ENCODE measurements around the gene KRT2. TPM values are rescaled to one million over a fixed set of nuclear protein-coding genes. Genes with fewer than 3 reads are reported as not detected.

Gene KRT2
- total and polyA plus RNA-seq, 2 of the 8 experiments (the other 6 are each of a cell fraction or from before 2014, with no cell fraction given) = not detected

DNA sequence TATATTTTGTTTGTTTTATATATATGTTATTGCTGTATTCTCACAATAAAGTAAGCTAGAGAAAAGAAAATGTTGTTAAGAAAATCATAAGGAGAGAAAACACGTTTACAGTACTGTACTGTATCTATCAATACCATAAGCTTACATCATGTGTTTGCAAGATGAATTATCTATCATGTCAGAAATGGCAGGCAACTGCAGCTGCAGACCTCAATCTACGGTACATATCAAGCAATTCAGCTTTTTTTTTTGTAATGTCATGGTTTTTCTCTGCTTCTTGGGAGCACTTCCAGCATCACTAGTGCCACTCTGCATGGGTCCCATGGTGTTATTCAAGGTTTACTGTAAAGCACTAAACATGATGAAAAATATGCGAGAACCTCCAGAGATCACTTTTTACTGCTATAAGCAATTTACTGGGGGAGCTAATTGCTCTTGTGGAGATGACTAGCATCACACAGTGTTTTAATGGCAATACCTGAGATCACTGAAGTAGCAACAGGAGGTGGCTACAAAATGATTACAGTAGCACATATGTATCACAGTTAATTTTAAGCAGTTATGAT is 9.0 kb upstream of the KRT2 start (continued):
- TF ChIP-seq, protein P1, sequence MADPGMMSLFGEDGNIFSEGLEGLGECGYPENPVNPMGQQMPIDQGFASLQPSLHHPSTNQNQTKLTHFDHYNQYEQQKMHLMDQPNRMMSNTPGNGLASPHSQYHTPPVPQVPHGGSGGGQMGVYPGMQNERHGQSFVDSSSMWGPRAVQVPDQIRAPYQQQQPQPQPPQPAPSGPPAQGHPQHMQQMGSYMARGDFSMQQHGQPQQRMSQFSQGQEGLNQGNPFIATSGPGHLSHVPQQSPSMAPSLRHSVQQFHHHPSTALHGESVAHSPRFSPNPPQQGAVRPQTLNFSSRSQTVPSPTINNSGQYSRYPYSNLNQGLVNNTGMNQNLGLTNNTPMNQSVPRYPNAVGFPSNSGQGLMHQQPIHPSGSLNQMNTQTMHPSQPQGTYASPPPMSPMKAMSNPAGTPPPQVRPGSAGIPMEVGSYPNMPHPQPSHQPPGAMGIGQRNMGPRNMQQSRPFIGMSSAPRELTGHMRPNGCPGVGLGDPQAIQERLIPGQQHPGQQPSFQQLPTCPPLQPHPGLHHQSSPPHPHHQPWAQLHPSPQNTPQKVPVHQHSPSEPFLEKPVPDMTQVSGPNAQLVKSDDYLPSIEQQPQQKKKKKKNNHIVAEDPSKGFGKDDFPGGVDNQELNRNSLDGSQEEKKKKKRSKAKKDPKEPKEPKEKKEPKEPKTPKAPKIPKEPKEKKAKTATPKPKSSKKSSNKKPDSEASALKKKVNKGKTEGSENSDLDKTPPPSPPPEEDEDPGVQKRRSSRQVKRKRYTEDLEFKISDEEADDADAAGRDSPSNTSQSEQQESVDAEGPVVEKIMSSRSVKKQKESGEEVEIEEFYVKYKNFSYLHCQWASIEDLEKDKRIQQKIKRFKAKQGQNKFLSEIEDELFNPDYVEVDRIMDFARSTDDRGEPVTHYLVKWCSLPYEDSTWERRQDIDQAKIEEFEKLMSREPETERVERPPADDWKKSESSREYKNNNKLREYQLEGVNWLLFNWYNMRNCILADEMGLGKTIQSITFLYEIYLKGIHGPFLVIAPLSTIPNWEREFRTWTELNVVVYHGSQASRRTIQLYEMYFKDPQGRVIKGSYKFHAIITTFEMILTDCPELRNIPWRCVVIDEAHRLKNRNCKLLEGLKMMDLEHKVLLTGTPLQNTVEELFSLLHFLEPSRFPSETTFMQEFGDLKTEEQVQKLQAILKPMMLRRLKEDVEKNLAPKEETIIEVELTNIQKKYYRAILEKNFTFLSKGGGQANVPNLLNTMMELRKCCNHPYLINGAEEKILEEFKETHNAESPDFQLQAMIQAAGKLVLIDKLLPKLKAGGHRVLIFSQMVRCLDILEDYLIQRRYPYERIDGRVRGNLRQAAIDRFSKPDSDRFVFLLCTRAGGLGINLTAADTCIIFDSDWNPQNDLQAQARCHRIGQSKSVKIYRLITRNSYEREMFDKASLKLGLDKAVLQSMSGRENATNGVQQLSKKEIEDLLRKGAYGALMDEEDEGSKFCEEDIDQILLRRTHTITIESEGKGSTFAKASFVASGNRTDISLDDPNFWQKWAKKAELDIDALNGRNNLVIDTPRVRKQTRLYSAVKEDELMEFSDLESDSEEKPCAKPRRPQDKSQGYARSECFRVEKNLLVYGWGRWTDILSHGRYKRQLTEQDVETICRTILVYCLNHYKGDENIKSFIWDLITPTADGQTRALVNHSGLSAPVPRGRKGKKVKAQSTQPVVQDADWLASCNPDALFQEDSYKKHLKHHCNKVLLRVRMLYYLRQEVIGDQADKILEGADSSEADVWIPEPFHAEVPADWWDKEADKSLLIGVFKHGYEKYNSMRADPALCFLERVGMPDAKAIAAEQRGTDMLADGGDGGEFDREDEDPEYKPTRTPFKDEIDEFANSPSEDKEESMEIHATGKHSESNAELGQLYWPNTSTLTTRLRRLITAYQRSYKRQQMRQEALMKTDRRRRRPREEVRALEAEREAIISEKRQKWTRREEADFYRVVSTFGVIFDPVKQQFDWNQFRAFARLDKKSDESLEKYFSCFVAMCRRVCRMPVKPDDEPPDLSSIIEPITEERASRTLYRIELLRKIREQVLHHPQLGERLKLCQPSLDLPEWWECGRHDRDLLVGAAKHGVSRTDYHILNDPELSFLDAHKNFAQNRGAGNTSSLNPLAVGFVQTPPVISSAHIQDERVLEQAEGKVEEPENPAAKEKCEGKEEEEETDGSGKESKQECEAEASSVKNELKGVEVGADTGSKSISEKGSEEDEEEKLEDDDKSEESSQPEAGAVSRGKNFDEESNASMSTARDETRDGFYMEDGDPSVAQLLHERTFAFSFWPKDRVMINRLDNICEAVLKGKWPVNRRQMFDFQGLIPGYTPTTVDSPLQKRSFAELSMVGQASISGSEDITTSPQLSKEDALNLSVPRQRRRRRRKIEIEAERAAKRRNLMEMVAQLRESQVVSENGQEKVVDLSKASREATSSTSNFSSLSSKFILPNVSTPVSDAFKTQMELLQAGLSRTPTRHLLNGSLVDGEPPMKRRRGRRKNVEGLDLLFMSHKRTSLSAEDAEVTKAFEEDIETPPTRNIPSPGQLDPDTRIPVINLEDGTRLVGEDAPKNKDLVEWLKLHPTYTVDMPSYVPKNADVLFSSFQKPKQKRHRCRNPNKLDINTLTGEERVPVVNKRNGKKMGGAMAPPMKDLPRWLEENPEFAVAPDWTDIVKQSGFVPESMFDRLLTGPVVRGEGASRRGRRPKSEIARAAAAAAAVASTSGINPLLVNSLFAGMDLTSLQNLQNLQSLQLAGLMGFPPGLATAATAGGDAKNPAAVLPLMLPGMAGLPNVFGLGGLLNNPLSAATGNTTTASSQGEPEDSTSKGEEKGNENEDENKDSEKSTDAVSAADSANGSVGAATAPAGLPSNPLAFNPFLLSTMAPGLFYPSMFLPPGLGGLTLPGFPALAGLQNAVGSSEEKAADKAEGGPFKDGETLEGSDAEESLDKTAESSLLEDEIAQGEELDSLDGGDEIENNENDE (IDR thresholded peaks at IDR 0.05; ENCODE audit: insufficient replicate concordance, low read length) = no peak
- TF ChIP-seq, protein P2, sequence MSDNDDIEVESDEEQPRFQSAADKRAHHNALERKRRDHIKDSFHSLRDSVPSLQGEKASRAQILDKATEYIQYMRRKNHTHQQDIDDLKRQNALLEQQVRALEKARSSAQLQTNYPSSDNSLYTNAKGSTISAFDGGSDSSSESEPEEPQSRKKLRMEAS (IDR thresholded peaks at IDR 0.05) = no peak
- TF ChIP-seq SIN3A (conservative IDR thresholded peaks at IDR 0.05 in 1 of 2, IDR thresholded peaks at IDR 0.05 in 1 of 2; ENCODE audit: low read depth in 1 of 2, low read length in 2 of 2) (no peak), SUZ12 (IDR thresholded peaks at IDR 0.05; ENCODE audit: low read length) (no peak), POLR2A (IDR thresholded peaks at IDR 0.05; ENCODE audit: control extremely low read depth in 1 of 2, low read depth in 2 of 2, low read length in 2 of 2) (no peak), CHD1 (IDR thresholded peaks at IDR 0.05; ENCODE audit: low read depth, low read length) (no peak), SIX5 (IDR thresholded peaks at IDR 0.05; ENCODE audit: low read depth, low read length) (no peak), HDAC2 (IDR thresholded peaks at IDR 0.05; ENCODE audit: borderline replicate concordance in 1 of 2, low read depth in 2 of 2, low read length in 2 of 2) (no peak), KDM4A (IDR thresholded peaks at IDR 0.05; ENCODE audit: low read depth, low read length, severe bottlenecking) (no peak), GTF2F1 (IDR thresholded peaks at IDR 0.05; ENCODE audit: borderline replicate concordance, low read depth, low read length) (no peak), HDAC6 (IDR thresholded peaks at IDR 0.05; ENCODE audit: low read depth, low read length) (no peak)
